Endothelial cell of umbilical vein (primary cell): ENCODE measurements around the gene PROCA1. TPM values are rescaled to one million over a fixed set of nuclear protein-coding genes. Genes with fewer than 3 reads are reported as not detected.

Source experiments
- BruUV-seq: library from RNA; stranded (reverse); fragments of 400-500 nt; replicated peaks from 2 replicates; lab custom pipeline; 2021; lab: Mats Ljungman, UMichigan
- CTCF ChIA-PET: fragments of 300-600, 350-600 bp; sonication (Branson Sonifier 250); formaldehyde crosslinking; loops from one replicate; lab custom pipeline; 2021; ENCODE audit warnings: antibody characterized with exemption, inconsistent platforms; lab: Charles Lee
- POLR2A ChIA-PET: fragments of 300-600, 350-600 bp; sonication (Branson Sonifier 250); formaldehyde crosslinking; loops from one replicate; lab custom pipeline; 2021; ENCODE audit warnings: antibody characterized with exemption, inconsistent platforms; lab: Charles Lee
- DNase-seq: peaks from one replicate; pipeline ENCODE4 v3.0.0-alpha.2; 2011; ENCODE audit warnings: low read depth, low spot score
- FAIRE-seq: peaks from 2 replicates; lab custom pipeline; 2011; peaks lifted over from hg19 to GRCh38; lab: Jason Lieb, UNC
- H2AFZ ChIP-seq: 2 replicates; pipeline ENCODE4 v1.6.0; 2012; ENCODE audit warnings: low read depth, low read length, control low read depth, inconsistent platforms
- H3K27ac ChIP-seq: 2 replicates; pipeline ENCODE4 v1.5.1; 2011; ENCODE audit warnings: low read depth, mild to moderate bottlenecking, control low read depth, low read length, moderate library complexity; ENCODE audit not compliant: insufficient read depth
- H3K27me3 ChIP-seq, 2 experiments: 2 replicates each; pipeline versions ENCODE4 v1.6.0 to v1.6.1; 2011; ENCODE audit warnings: low read length in 2 of 2, mixed read lengths in 1 of 2; ENCODE audit not compliant: control insufficient read depth in 2 of 2, insufficient read depth in 2 of 2
- H3K36me3 ChIP-seq, 2 experiments: 2 replicates in 1 of 2; 3 replicates in 1 of 2; pipeline ENCODE4 v1.5.1; 2011; ENCODE audit warnings: low read length in 2 of 2, mild to moderate bottlenecking in 1 of 2, moderate library complexity in 1 of 2; ENCODE audit not compliant: control insufficient read depth in 2 of 2, insufficient read depth in 2 of 2; ENCODE audit errors: extremely low read depth in 1 of 2
- H3K4me1 ChIP-seq: 3 replicates; pipeline ENCODE4 v1.5.1; 2011; ENCODE audit warnings: mild to moderate bottlenecking, low read length; ENCODE audit not compliant: control insufficient read depth, insufficient read depth; ENCODE audit errors: extremely low read depth
- H3K4me2 ChIP-seq: 2 replicates; pipeline ENCODE4 v1.6.1; 2011; ENCODE audit warnings: low read length, control low read depth, mixed read lengths; ENCODE audit not compliant: insufficient read depth
- H3K4me3 ChIP-seq, 3 experiments: fragments of 200-600 bp in 1 of 3; sonication (generic), shearing (Covaris generic) in 1 of 3; replicated peaks in 1 of 3; 2 replicates each; pipeline ENCODE4 v1.5.1; 2011 to 2016; ENCODE audit warnings: control low read depth in 3 of 3, low read length in 3 of 3, mild to moderate bottlenecking in 2 of 3, inconsistent platforms in 1 of 3, low read depth in 1 of 3, moderate library complexity in 1 of 3; ENCODE audit not compliant: insufficient read depth in 1 of 3
- H3K79me2 ChIP-seq: 2 replicates; pipeline ENCODE4 v1.6.0; 2012; ENCODE audit warnings: low read length, inconsistent platforms; ENCODE audit not compliant: control insufficient read depth, insufficient read depth
- H3K9ac ChIP-seq: replicated peaks from 2 replicates; pipeline ENCODE3; 2011; ENCODE audit warnings: low read length, control low read depth; ENCODE audit not compliant: insufficient read depth; ENCODE audit errors: extremely low read depth
- H3K9me1 ChIP-seq: replicated peaks from 3 replicates; pipeline ENCODE4 v1.6.0; 2011; ENCODE audit warnings: mild to moderate bottlenecking, low read length; ENCODE audit not compliant: control insufficient read depth, insufficient read depth; ENCODE audit errors: extremely low read depth
- H3K9me3 ChIP-seq: replicated peaks from 2 replicates; pipeline ENCODE4 v1.5.1; 2012; ENCODE audit warnings: low read length, inconsistent platforms; ENCODE audit not compliant: control insufficient read depth, insufficient read depth
- H4K20me1 ChIP-seq: replicated peaks from 2 replicates; pipeline ENCODE3; 2011; ENCODE audit warnings: mild to moderate bottlenecking, low read length; ENCODE audit not compliant: control insufficient read depth, insufficient read depth; ENCODE audit errors: extremely low read depth
- EZH2 ChIP-seq: IDR thresholded peaks from 2 replicates; pipeline ENCODE4 v1.6.1; 2012; ENCODE audit warnings: borderline replicate concordance, low read depth, mild to moderate bottlenecking, moderate library complexity, low read length, inconsistent platforms; ENCODE audit not compliant: severe bottlenecking
- FOS ChIP-seq: IDR thresholded peaks from 2 replicates; pipeline ENCODE4 v1.6.1; 2011; ENCODE audit warnings: mild to moderate bottlenecking, low read length, moderate library complexity, borderline replicate concordance; ENCODE audit not compliant: insufficient read depth
- GATA2 ChIP-seq: IDR thresholded peaks from 2 replicates; pipeline ENCODE4 v1.7.0; 2011; ENCODE audit warnings: low read depth, mild to moderate bottlenecking, moderate library complexity, mixed read lengths, low read length; ENCODE audit not compliant: insufficient read length, insufficient read depth
- JUN ChIP-seq: IDR thresholded peaks from 2 replicates; pipeline ENCODE4 v1.6.1; 2011; ENCODE audit warnings: borderline replicate concordance, low read depth; ENCODE audit not compliant: insufficient read length, insufficient read depth
- MYC ChIP-seq: IDR thresholded peaks from one replicate; pipeline ENCODE4 v1.6.1; 2011; ENCODE audit warnings: mild to moderate bottlenecking, low read depth, low read length
- POLR2A ChIP-seq: IDR thresholded peaks from 2 replicates; pipeline ENCODE4 v1.6.1; 2012; ENCODE audit warnings: low read depth, mild to moderate bottlenecking, control low read depth, low read length
- POLR2AphosphoS5 ChIP-seq: IDR thresholded peaks from 2 replicates; pipeline ENCODE4 v1.6.1; 2012; ENCODE audit warnings: low read depth, mild to moderate bottlenecking, control low read depth, low read length, moderate library complexity; ENCODE audit not compliant: insufficient read depth
- dilution Hi-C: fragments of 300-500 bp; cut with MboI; formaldehyde crosslinking; loops from one replicate; pipeline ENCODE4 v1.15.0; 2019; ENCODE audit warnings: low sequenced_read_pairs; ENCODE audit not compliant: extremely low pct_ligation_motif_present
- intact Hi-C: fragments of 100-400 bp; cut with micrococcal nuclease; formaldehyde crosslinking; loops from one replicate; pipeline ENCODE4 v1.10.0; 2022
- polyA plus RNA-seq, 4 experiments: library from polyadenylated mRNA; depleted of rRNA in 3 of 4; stranded (reverse) in 3 of 4; unstranded in 1 of 4; fragments of >200 nt; gene quantifications; 2 replicates each; pipeline versions ENCODE4 v1.2.1 to v1.2.3, GENCODE V29; 2011 to 2012; ENCODE audit warnings: missing spikeins in 1 of 4
- total RNA-seq: library from RNA; stranded (reverse); gene quantifications from 2 replicates; pipeline ENCODE4 v1.2.3, GENCODE V29; 2021
- TF ChIP-seq, protein P1 (sequence below): IDR thresholded peaks from 2 replicates; pipeline ENCODE4 v1.6.1; 2011; ENCODE audit not compliant: insufficient read depth, insufficient read length
- TF ChIP-seq, protein P2 (sequence below), 2 donors: IDR thresholded peaks; 1 replicate in 1 of 2; 2 replicates in 1 of 2; pipeline ENCODE4 v1.5.1; 2011; ENCODE audit warnings: low read length in 2 of 2, mild to moderate bottlenecking in 2 of 2, moderate library complexity in 2 of 2, control low read depth in 1 of 2, inconsistent platforms in 1 of 2, low read depth in 1 of 2; ENCODE audit not compliant: insufficient read depth in 1 of 2; ENCODE audit errors: extremely low read depth in 1 of 2

Gene PROCA1
- total and polyA plus RNA-seq, 2 donors (not counting 3 experiments of a cell fraction or from before 2014, with no cell fraction given): 2.0 to 2.1 TPM

DNA sequence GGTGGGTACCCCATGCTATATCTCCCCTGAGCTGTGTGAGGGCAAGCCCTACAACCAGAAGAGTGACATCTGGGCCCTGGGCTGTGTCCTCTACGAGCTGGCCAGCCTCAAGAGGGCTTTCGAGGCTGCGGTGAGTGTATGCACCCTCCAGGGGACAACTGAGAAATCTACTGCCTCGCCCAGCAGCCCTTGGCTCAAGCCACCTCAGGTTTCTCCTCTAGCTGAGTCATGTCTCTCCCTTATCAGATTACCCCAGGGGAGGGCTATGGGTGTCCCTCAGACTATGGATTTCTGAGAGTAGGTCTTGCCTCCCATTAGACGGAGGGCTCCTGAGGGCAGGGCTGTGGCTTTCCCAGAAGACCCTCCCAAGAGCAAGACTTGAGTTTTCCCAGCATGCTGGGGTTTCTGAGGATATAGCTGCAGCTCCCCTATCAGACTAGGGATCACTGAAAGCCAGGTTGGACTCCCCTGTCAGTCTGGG, 23.6 kb upstream of the PROCA1 start:
- no peak for FAIRE-seq
- no TSS peak for BruUV-seq

DNA sequence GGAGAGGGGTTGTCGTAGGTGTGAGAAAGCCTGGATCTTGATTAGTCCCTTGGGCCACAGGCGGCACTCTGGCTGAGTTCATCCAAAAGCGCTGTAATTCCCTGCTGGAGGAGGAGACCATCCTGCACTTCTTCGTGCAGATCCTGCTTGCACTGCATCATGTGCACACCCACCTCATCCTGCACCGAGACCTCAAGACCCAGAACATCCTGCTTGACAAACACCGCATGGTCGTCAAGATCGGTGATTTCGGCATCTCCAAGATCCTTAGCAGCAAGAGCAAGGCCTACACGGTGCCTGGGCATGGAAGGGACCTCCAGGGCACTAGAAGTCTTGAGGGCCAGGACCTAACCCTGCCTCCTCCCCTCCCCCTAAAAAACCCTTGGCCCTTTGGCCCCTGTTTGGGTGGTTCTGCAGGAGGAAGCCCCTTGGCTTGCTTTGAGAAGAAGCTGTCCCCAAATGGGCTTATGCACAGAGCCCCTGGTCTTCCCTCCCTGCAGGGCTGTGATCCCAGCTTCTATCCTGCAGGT, 23.1 kb upstream of the PROCA1 start:
- Histone ChIP-seq H3K27me3 (no peaks in the 10 kb centered on the region), H3K4me1 (no peaks in the 10 kb centered on the region), H3K4me2 (no peak overlapping the region), H3K9ac (no peak overlapping the region), H3K9me3 (no peaks in the 10 kb centered on the region), H3K36me3 (no peaks in the 10 kb centered on the region), H3K79me2 (no peaks in the 10 kb centered on the region), H3K27ac (no peak overlapping the region), H3K9me1 (no peaks in the 10 kb centered on the region), H3K4me3 (no peak overlapping the region), H2AFZ (no peak overlapping the region), H4K20me1 (no peaks in the 10 kb centered on the region)
- intact Hi-C loops (no loop called here), dilution Hi-C loops (no loop called here)
- no TSS peak for BruUV-seq
- ChIA-PET CTCF (interaction anchor here (1.4 to 13.7 kb wide), 2 partner anchors 8 to 12 kb away, joined by 8 to 602 read pairs; partner anchors contain the start of gene TRAF4), POLR2A (no interaction called here)
- no peak for FAIRE-seq
- DNase-seq: no peak
- TF ChIP-seq EZH2 (no peak), JUN (no peak), POLR2A (no peak), POLR2AphosphoS5 (no peak), FOS (no peak), MYC (no peak), GATA2 (no peak)
- TF ChIP-seq, protein P1, sequence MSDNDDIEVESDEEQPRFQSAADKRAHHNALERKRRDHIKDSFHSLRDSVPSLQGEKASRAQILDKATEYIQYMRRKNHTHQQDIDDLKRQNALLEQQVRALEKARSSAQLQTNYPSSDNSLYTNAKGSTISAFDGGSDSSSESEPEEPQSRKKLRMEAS: no peak
- TF ChIP-seq, protein P2, sequence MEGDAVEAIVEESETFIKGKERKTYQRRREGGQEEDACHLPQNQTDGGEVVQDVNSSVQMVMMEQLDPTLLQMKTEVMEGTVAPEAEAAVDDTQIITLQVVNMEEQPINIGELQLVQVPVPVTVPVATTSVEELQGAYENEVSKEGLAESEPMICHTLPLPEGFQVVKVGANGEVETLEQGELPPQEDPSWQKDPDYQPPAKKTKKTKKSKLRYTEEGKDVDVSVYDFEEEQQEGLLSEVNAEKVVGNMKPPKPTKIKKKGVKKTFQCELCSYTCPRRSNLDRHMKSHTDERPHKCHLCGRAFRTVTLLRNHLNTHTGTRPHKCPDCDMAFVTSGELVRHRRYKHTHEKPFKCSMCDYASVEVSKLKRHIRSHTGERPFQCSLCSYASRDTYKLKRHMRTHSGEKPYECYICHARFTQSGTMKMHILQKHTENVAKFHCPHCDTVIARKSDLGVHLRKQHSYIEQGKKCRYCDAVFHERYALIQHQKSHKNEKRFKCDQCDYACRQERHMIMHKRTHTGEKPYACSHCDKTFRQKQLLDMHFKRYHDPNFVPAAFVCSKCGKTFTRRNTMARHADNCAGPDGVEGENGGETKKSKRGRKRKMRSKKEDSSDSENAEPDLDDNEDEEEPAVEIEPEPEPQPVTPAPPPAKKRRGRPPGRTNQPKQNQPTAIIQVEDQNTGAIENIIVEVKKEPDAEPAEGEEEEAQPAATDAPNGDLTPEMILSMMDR (IDR thresholded peaks at IDR 0.05; ENCODE audit: extremely low read depth in 1 of 2, insufficient read depth in 1 of 2, low read depth in 1 of 2, low read length in 2 of 2): no peak

More for the DNA sequence above, 23.6 kb upstream of the PROCA1 start:
- H3K4me2 ChIP-seq: no peak overlapping the region
- dilution Hi-C loops: no loop called here
- ChIA-PET POLR2A (no interaction called here), CTCF (interaction anchor here (1.4 to 13.7 kb wide), 2 partner anchors 8 to 12 kb away, joined by 8 to 602 read pairs; partner anchors contain the start of gene TRAF4)
- DNase-seq: no peak
- H3K9me1 ChIP-seq: no peaks in the 10 kb centered on the region
- H3K9me3 ChIP-seq: no peaks in the 10 kb centered on the region
- H3K27ac ChIP-seq: no peak overlapping the region
- H3K36me3 ChIP-seq: no peaks in the 10 kb centered on the region
- no peaks in the 10 kb centered on the region for H3K79me2 ChIP-seq
- no peaks in the 10 kb centered on the region for H4K20me1 ChIP-seq
- no peak overlapping the region for H3K4me3 ChIP-seq
- no peak overlapping the region for H2AFZ ChIP-seq
- intact Hi-C loops: no loop called here
- no peaks in the 10 kb centered on the region for H3K27me3 ChIP-seq
- no peaks in the 10 kb centered on the region for H3K4me1 ChIP-seq
- TF ChIP-seq EZH2 (no peak), GATA2 (no peak), POLR2A (no peak)
- TF ChIP-seq, protein P2 (IDR thresholded peaks at IDR 0.05; ENCODE audit: extremely low read depth in 1 of 2, insufficient read depth in 1 of 2, low read depth in 1 of 2, low read length in 2 of 2): no peak
- no peak overlapping the region for H3K9ac ChIP-seq
